SKM-1 (cell line): ENCODE measurements around the gene ANKRD28.

Source experiments
- DNase-seq: peaks from one replicate; lab custom pipeline; 2025; ENCODE audit not compliant: unreplicated experiment; lab: John Stamatoyannopoulos, UW

Gene ANKRD28

DNA sequence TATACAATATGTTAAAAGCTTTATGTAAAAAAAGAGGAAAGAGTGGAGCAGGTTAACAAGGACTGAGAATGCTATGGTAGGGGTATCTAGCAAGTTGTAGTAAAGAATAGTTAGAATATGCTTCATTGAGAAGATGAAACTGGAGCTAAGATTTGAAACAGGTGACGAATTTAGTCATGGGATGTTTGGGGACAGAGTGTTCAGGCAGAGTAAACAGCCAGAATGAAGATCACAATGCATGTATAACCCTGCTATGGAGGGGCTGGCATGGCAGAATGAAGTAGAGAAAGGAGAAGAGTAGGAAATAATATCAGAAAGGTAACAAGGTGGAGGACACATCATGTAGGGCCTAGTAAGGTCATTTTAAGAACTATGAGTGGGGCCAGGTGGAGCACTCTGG lies 124.2 kb downstream of the ANKRD28 start:
- DNase-seq = no peak

DNA sequence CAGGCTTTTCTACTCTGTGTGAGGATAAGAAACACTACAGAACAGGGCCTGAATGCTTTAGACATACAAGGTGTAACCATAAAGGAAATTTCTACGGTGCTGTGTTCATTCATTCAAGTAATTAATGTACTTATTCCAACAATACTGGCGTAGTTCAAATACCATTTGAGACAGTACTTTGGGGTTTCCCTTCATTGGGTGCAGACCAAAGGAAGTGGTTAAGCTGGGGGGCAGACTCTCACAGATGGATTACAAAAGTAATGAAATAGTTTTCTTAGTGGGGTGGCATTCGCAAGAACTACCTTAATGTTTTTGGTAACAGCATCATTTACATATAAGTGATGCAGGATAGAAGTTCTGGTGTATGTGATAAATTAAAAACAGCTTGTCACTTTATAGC lies 130.3 kb downstream of the ANKRD28 start:
- no peak for DNase-seq

DNA sequence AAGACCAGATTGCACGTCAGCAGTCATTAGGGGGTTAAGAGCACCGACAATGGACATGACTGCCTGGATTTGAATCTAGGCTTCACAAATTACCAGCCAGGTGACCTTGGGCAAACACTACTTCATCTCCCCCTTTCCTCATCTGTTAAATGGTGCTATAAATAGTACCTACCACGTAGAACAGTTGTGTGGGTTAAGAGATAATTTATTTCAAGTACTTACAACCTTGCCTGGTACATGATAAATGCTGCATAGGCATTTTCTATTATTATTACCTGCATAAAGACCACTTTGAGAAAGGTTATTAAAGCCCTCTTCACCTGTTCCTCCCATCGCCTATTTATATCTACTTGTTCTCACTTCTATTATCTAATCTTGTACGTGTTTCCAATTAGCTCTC lies 131.5 kb downstream of the ANKRD28 start:
- DNase-seq = no peak

DNA sequence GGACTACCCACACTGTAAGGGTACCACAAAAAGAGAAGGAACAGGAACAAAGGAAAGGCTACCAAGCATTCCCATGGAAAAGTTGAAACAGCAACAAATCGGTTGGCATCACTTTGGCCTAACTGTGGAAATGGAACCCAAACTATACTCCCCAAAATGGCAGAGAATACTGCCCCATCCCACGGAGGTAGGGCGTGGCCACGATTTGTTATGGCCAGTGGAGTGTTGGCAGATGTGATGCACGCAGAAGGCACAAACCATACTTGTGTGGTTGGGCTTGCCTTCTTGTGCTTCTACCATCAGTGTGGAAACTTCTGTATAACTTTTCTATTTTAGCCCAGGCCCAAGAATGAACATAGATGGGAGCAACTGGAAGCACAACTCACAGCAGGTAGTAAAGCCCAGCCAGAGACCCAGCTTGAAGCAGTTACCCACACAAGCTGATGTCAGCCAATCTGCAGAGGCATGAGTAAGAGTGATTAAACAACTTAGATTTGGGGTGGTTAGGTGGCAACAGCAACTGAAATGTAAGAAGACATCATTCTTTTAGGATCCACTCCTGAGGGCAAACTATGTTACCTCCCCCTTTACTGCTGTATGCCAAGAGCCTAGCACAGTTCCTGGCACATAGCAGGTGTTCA lies 132.1 kb downstream of the ANKRD28 start:
- no peak for DNase-seq

DNA sequence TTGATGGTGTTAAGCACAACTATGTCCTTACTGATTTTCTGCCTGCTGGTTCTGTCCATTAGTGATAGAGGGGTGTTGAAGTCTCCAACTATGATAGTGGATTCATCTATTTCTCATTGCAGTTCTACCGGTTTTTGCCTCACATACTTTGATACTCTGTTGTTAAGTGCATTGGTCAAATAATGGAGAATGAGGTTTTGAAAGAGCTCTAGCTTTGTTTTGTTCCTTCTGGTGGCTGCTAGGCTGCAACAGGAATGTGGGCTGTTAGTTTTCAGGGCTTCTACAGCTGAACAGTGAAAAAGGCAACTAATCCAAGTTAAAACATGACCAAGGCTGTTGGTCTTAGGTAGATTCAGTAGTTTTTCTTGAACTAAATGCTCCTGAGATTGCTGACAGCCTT lies 133.6 kb downstream of the ANKRD28 start:
- DNase-seq = no peak

DNA sequence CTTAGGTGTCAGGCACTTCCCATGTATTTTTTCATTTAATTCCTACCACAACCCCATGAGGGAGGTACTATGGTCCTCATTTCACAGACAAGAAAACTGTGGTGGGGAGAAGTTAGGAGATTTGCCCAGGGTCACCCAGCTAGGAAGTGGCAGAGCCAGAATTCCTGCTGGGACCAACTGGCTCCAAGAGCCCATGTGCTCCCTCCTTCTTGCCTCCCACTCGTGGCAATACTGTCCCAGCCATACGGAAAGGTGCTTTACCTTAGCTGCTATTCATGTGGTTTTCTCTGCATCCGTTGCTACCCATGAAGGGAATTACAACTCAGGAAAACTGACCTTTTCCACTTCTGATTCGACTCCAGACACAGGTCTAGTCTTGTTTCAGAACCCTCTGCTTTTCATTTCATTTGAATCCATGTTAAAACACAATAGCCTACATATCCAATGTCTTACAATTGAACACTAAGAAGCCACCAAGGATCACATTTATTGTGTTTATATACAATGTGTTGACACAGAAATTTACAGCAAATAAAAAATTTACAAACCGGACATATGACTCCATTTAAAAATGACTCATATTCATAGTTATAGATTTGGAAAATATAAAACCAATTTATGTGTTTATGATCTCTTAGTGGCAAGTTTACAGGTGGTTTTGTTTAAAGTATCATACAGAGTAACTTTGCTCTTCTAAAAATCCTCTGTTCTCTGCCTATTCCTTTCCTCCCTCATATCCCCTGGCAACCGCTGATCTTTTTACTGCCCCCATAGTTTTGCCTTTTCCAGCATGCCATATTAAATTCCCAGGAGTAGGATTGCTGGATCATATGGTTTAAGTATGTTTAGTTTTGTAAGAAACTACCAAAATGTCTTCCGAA lies 137.5 kb downstream of the ANKRD28 start:
- no peak for DNase-seq

DNA sequence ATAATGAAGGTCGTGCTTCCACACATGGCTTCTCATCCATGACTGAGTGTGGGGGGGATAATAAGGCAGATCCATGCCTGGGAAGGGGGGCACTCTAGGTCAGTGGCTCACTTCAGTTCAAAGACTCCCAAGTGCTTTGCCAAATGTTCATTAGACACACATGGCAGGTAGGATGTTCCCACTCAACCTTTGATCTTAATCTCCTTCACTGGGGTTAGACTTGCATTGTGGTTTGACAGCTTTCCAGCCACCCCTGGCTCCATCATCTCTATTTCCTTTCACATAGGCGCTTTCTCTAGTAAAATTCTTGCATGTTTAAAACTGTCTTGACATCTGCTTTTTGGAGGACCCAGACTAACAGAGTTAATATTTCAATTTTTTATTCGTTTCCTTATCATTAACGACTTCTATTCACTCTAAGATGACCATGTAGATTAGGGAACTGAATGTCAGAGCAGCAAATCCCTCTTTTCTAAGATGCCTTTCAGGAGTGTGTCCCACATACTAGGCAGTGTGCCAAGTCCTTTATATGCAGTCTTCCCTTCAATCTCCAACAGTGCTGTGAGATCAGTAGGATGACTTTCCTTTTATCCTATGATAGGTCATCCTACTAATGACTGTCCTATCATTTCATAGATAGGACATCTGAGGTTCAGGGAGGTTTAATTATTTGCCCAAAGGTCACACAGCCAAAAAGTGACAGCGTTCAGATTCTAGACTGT lies 138.4 kb downstream of the ANKRD28 start:
- DNase-seq = no peak

DNA sequence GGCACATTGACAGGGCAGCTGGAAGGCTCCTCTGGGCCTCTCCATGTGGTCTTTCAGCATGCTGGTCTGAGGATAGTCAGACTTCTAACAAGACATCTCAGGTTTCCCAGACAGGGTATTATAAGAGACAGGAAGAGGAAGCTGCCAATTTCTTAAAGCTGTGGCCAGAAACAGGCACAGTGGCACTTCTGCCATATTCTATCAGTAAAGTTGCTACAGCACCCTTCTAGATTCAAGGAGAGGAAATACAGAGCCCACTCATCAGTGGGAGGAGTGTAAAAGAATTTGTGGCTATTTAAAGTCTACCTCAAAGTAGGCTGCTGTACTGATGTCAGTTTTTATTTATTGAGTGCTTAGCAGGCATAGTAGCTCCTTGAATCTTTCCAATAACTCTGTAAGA lies 140.8 kb downstream of the ANKRD28 start:
- peak; percentile 45 for DNase-seq

DNA sequence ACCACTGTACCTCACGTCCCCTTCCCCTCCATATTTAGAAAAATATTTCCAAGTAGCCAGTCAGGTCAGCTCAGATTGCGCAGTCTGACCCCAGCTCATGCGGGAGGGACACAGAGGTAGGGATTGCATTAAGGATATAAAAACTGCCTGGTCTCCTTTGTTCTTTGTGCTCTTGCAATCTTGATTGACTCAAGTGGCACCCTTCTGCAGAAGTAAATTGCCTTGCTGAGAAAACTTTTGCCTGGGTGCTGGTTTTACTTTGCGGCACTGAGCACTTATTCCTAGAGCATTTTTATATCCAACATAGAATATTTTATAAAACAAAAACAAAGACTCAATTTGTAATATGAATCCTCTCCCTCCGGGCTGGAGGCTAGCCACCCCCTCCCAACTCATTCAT lies 141.4 kb downstream of the ANKRD28 start:
- DNase-seq = no peak

DNA sequence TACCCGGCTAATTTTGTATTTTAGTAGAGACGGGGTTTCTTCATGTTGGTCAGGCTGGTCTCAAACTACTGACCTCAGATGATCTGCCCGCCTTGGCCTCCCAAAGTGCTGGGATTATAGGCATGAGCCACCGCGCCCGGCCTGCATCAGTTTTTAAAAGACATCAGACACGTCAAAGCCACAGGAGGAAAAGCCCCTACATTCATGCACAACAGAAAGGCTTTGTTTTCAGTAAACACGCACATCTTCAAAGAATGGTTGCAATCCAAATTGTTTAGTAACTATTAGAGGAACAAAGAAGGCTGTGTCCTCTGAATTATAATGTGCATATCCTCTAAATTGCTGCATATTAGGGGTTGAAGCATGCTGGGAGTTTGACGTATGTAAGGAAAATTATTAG lies 142.9 kb downstream of the ANKRD28 start:
- DNase-seq = no peak

DNA sequence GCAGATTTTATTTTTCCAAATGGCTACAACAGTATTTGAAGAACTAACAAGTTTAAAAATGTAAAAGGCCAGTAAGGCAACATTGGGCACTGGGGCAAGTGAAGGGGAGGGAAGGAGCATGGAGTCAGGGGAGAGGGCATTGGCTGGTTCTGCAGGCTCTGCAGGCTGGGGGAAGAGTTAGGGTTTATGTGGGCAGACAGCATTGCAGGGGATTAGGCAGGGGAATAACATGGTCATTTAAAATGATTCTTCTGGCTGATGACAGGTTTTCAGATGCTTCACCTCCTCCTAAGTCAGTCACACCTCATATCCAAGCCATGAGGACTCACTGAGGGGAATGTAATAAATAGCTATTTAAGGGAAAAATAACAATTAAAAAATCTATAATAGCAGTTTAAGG lies 143.7 kb downstream of the ANKRD28 start:
- no peak for DNase-seq

DNA sequence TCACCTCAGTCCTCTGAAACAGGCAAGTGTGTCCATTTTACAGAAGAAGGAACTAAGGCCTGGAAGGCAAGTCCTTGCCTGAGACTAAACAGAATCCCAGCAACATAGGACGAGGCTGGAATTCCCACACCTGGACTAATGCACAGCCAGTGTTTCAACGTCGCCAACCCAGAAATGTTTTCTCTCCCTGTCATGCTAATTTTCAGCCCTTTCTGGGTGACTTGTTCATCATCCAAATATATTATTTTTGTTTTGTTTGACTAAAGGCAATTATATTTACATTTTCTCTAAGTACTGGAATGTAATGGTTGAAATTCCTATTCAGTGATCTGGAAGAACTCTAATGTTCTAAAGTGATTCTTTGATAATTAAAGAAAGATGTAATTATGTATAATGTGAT lies 144.5 kb downstream of the ANKRD28 start:
- DNase-seq = no peak

DNA sequence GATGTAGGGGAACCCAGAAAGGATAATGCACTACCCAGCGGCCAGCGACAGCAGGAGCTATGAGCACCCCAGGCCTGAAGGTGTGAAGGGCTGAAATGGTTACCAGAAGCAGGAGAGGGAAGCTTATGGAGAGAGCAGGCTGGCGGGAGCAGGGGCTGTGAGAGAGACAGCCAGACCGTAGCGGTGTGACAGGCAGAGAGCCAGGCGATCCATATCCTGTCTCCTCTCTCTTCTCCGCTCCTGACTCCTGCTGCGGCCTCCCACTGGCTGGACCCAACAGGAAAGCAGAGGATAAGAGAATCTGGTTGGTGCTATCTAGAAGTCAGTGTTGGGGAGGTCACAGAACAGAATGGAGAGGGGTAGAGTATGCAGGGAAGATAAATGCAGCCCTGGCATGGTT lies 146.4 kb downstream of the ANKRD28 start:
- no peak for DNase-seq

DNA sequence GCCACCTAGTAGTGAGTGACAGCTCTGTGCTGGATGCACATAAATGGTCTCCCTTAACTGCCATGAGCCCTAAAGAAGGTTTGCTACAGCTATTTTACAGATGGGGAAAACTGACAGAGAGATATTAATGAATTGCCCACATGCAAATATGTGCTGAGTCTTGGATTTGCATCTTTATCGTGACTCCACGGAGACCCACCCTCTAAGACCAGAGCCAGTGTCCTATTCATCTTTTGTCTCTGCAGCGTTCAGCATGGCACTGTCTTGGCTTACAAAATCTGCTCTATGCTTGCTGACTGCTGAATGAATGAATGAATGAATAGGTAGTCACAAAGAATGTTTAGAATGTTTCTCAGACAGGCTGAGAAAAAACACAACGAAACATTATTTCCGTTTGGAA lies 147.9 kb downstream of the ANKRD28 start:
- DNase-seq = no peak

DNA sequence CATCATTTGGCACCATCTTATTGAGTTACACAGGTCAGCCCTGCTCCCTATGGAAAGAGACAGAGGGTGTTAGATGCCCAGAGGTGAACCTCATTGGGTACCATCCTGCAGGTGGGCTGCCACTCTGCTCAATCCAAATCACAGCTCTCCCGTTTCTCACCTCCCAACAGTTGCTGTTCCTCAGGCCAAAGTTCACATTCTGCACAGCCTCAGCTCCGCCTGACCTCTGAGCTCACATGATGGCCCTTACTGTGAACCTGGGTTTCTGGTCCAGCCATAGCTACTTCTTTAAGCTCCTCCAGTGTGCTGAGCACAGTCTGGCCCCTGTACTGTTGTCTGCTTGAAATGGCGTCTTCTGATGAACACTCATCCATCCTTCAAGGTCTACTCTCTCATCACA lies 148.4 kb downstream of the ANKRD28 start:
- DNase-seq = no peak

DNA sequence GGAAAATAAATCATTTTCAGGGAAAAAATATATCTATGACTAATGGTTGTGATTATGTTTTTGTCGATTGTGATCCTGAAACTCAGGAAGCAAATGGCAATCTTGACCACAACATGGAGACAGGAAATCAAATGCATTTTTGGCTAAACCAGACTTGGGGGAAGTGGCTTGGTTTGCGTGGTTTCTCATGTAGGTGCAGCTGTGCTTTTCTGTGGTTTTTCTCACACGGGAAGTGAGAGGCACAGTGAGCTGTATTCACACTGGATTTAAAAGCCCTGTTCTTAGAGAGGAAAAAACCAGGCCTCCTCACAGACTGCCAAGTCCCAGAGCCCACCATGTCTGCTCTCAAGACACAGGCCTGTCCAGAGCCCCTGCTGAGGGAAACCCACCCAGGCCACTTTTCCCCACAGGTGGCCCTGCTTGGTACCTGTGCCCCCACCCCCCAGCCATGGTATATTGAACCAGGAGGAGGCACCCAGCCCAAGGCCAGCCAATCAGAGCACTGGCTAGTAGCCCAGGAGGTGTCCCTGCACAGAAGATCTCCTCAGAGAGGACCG lies 150.1 kb downstream of the ANKRD28 start:
- peak; percentile 41 for DNase-seq

DNA sequence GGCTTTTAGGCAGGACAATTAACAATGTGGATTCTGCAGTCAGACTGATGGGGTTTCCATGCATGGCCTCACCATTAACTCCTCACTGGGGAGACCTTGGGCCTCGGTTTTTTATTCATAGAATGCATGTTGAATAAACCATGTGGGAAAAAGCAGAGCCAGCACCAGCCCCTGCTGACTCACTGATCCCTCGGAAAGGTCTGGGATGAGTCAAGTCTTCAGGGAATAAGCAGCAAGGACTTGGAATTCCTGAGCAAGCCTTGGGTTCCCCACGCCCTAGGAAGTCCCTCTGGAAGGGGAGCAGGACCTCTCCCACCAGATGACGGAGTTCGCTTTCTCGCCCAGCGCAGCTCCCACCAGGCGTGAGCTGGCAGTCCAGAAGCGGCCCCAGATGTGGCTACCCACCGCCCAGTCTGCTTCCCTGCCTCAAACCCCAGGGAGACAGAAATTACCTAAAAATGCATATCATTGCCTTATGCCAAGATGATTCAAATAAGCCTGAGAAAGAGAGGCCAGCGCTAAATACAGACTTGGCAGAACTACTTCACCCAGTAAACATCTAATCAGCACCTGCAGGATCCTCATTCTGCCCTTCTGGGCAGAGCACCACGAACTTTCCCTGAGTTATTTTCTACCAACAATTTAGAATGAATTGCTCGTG lies 150.8 kb downstream of the ANKRD28 start:
- no peak for DNase-seq

DNA sequence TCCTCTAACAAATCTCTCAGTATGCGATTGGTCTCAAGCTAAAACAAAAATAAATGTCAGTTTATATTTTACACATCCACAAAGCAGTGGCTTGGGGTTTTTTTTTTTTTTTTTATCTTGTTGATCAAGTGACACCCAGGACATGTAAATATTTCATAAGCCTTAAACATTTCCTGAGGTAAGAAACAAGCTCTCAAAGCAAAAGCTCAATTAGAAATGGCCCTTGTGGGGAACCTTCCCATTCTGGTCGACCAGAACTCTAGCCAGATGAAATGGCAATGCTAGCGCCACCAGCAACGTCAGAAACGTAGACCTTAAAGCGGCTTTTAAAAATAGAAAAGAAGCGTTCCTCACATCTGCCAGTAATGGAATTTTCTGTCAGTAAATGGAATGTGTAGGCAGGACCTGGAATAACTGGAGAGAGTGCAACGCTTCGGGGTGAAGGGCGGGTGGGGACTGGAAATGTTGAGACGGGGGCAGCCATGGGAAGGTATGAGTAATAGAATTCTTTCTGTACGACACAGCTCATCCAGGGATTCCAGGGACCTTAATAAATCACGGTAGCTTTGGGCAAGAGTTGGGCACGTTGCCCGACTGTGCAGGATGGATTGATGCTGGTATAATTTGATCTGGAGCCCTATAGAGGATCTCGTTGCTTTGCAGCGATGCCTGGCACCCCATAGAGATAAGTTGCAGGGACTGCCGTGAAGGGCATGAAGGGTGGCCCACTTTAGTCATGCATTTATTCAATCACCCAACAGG lies 151.9 kb downstream of the ANKRD28 start:
- no peak for DNase-seq

DNA sequence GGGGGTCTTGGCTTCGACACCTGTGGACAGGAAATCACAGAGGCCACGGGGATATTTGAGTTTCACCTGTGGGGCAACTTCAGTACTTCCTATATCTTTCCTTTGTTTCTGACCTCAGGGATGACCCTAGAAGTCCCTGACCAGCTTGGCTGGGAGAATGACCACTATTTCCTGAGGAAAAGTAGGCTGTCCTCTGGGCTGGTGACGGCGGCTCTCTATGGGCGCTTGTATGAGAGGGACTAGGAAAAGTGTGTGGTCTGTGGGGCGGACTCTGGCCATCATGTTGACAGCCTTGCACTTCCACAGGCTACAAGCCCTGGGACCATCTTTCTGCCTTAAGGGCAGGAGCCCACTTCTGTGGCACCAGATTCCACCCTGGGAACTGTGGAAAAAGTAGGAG lies 152.5 kb downstream of the ANKRD28 start:
- DNase-seq = no peak

DNA sequence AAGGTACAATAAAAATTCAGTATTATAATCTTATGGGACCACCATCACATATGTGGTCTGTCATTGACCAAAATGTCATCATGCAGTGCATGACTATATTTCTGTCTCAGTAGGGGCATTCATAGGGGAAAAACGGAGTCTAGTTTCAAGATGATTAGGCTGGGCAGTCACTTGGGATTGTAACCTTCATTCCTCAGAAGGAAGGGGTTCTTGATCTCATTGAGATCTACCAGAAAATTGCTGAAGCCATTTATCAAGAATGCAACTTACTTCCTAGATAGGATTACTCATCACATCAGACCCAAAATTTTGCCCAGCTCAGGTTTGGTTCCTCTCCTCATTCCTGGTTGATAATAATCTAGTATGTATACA lies 158.9 kb downstream of the ANKRD28 start:
- DNase-seq = no peak
